Measurements from ENCODE around the gene JPH2.
A peak's percentile ranks its signal among the peaks of the same experiment; 100 is the strongest.
"Not testable (repeated sequence)": the region's sequence is repeated elsewhere in the genome, so short reads cannot be mapped to it uniquely, and the experiment has no call there.

JPH2 gene

GRCh38 chr20:44199877-44200276 is 12.9 kb upstream of the JPH2 start:
- Histone ChIP-seq H3K36me3 (replicated peaks) (peaks cover 34% of the 10 kb centered on the region), H3K27me3 (replicated peaks) (no peaks in the 10 kb centered on the region), H3K4me3 (ENCODE audit: low read depth, low read length) (no peak overlapping the region), H3K27ac (no peak overlapping the region)
- no peak for TF ChIP-seq CTCF (IDR thresholded peaks at IDR 0.05; ENCODE audit: low read depth, low read length, missing control alignments)
- in situ Hi-C loops (cut with HindIII; ENCODE audit: low pct_ligation_motif_present, low sequenced_read_pairs), result no loop called here
- DNase-seq, result no peak

- in situ Hi-C loops (cut with HindIII; ENCODE audit: low pct_ligation_motif_present, low sequenced_read_pairs), result no loop called here
- Histone ChIP-seq H3K27me3 (replicated peaks) (no peaks in the 10 kb centered on the region), H3K4me3 (ENCODE audit: low read depth, low read length) (no peak overlapping the region), H3K36me3 (replicated peaks) (peaks cover 34% of the 10 kb centered on the region), H3K27ac (no peak overlapping the region)
- TF ChIP-seq CTCF (IDR thresholded peaks at IDR 0.05; ENCODE audit: low read depth, low read length, missing control alignments), result no peak
- DNase-seq, result no peak
These were observed 11.9 kb upstream of the JPH2 start for GRCh38 chr20:44198872-44199271.

GRCh38 chr20:44196271-44196670 is 9.3 kb upstream of the JPH2 start:
- Histone ChIP-seq H3K4me3 (ENCODE audit: low read depth, low read length) (no peak overlapping the region), H3K27me3 (replicated peaks) (no peaks in the 10 kb centered on the region), H3K36me3 (replicated peaks) (peaks cover 31% of the 10 kb centered on the region), H3K27ac (no peak overlapping the region)
- peak; percentile 34 for TF ChIP-seq CTCF (IDR thresholded peaks at IDR 0.05; ENCODE audit: low read depth, low read length, missing control alignments)
- in situ Hi-C loops (cut with HindIII; ENCODE audit: low pct_ligation_motif_present, low sequenced_read_pairs), result no loop called here
- DNase-seq, result no peak

DNA sequence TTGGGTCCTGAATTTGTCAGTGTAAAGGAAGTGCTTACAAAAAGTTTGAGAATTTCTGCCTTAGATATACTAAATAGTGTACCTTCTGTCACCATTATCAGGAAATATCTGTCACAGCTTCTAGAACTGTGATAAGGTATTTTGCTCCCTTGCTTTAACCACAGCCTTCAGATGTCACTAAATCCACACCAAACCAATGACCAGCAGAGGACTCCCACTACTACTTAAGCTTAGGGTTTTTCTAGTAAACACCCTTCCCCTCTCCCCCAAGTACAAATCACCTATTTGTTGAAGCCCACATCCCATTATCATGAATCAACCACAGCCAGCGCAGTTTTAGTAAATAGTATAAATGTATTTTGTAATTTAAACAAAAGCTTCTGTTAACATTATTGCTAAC is 8.6 kb upstream of the JPH2 start:
- no peaks in the 10 kb centered on the region for H3K27me3 ChIP-seq (replicated peaks)
- H3K36me3 ChIP-seq (replicated peaks), result peaks cover 28% of the 10 kb centered on the region
- no peak overlapping the region for H3K27ac ChIP-seq
- DNase-seq, result no peak
- no peak overlapping the region for H3K4me3 ChIP-seq (ENCODE audit: low read depth, low read length)
- in situ Hi-C loops (cut with HindIII; ENCODE audit: low pct_ligation_motif_present, low sequenced_read_pairs), result no loop called here
- no peak for TF ChIP-seq CTCF (IDR thresholded peaks at IDR 0.05; ENCODE audit: low read depth, low read length, missing control alignments)

- Histone ChIP-seq H3K36me3 (replicated peaks) (peaks cover 18% of the 10 kb centered on the region), H3K4me3 (ENCODE audit: low read depth, low read length) (no peak overlapping the region), H3K27me3 (replicated peaks) (no peaks in the 10 kb centered on the region), H3K27ac (no peak overlapping the region)
- no peak for TF ChIP-seq CTCF (IDR thresholded peaks at IDR 0.05; ENCODE audit: low read depth, low read length, missing control alignments)
- in situ Hi-C loops (cut with HindIII; ENCODE audit: low pct_ligation_motif_present, low sequenced_read_pairs), result no loop called here
- DNase-seq, result no peak
These were observed 6.8 kb upstream of the JPH2 start for GRCh38 chr20:44193801-44194200.

- H3K36me3 ChIP-seq (replicated peaks); in situ Hi-C loops (cut with HindIII; ENCODE audit: low pct_ligation_motif_present, low sequenced_read_pairs); H3K4me3 ChIP-seq (ENCODE audit: low read depth, low read length); DNase-seq; H3K27me3 ChIP-seq (replicated peaks); H3K27ac ChIP-seq: not testable (repeated sequence)
These were observed 4.7 kb upstream of the JPH2 start for GRCh38 chr20:44191640-44192039.
